ENCODE measurements around the gene OPN1LW. TPM values are rescaled to one million over a fixed set of nuclear protein-coding genes. Genes with fewer than 3 reads are reported as not detected.

Gene OPN1LW
- total and polyA plus RNA-seq, 2 donors (not counting 1 experiment from before 2014, with no cell fraction given): not detected

- peak overlapping the region; percentile 89 for H3K4me3 Mint-ChIP-seq
- peaks cover 7% of the 10 kb centered on the region for H3K27me3 Mint-ChIP-seq
- Histone ChIP-seq H3K9ac (ENCODE audit: low read length) (peak overlapping the region; percentile 40), H3K27me3 (replicated peaks in 1 of 4; ENCODE audit: control extremely low read depth in 1 of 4, control insufficient read depth in 3 of 4, insufficient read depth in 4 of 4, low read length in 3 of 4) (no peaks in the 10 kb centered on the region), H3K79me2 (ENCODE audit: control insufficient read depth, insufficient read depth, low read length) (peaks cover 41% of the 10 kb centered on the region), H3K27ac (ENCODE audit: low read length in 2 of 2) (no peak overlapping the region), H2AFZ (ENCODE audit: insufficient read depth, low read depth, low read length, poor library complexity, severe bottlenecking) (peak overlapping the region; percentile 64), H3K4me3 (ENCODE audit: control extremely low read depth in 1 of 5, extremely low read depth in 1 of 5, insufficient read depth in 1 of 5, low read depth in 2 of 5, low read length in 4 of 5) (no peak overlapping the region), H4K20me1 (ENCODE audit: control insufficient read depth, insufficient read depth, low read length, poor library complexity, severe bottlenecking) (peaks cover 6% of the 10 kb centered on the region), H3K36me3 (replicated peaks in 1 of 2; ENCODE audit: control extremely low read depth in 1 of 2, control insufficient read depth in 1 of 2, extremely low read depth in 1 of 2, insufficient read depth in 2 of 2, low read length in 1 of 2) (no peaks in the 10 kb centered on the region), H3K4me1 (ENCODE audit: control insufficient read depth in 2 of 2, insufficient read depth in 2 of 2, low read length in 2 of 2) (peaks cover 27 to 37% of the 10 kb centered on the region in 2 donors), H3K4me2 (replicated peaks; ENCODE audit: low read depth, low read length, poor library complexity, severe bottlenecking) (peak overlapping the region; percentile 62), H3K9me3 (ENCODE audit: control extremely low read depth in 1 of 3, control insufficient read depth in 2 of 3, insufficient read depth in 1 of 3, low read length in 2 of 3) (no peaks in the 10 kb centered on the region)
- no peak for DNase-seq
- peak overlapping the region; percentile 26 for H3K27ac Mint-ChIP-seq
- no peak for ATAC-seq (ENCODE audit: low read depth)
- no CpG with 5 or more reads among the region's 2 CpGs for WGBS (ENCODE audit: insufficient coverage)
- ChIA-PET POLR2A (no interaction called here), CTCF (no interaction called here)
- TF ChIP-seq CTCF (IDR thresholded peaks at IDR 0.05): no peak
- no peak for TF ChIP-seq EZH2 (IDR thresholded peaks at IDR 0.05; ENCODE audit: borderline replicate concordance, insufficient read depth, low read depth, low read length, poor library complexity, severe bottlenecking)
- peaks cover 34% of the 10 kb centered on the region for H3K4me1 Mint-ChIP-seq
- no peaks in the 10 kb centered on the region for H3K9me3 Mint-ChIP-seq (ENCODE audit: insufficient read depth)
- intact Hi-C loops (cut with micrococcal nuclease): loop anchor here (10.0 kb wide), 1 partner anchor 276 kb away; the partner anchor contains the start of genes EMD and FLNA
Measured at GRCh38 chrX:154098551-154098950, 45.5 kb upstream of the OPN1LW start.

GRCh38 chrX:154113729-154114128 lies 30.3 kb upstream of the OPN1LW start:
- intact Hi-C loops (cut with micrococcal nuclease): no loop called here
- no peaks in the 10 kb centered on the region for H3K27me3 Mint-ChIP-seq
- H2AFZ ChIP-seq (ENCODE audit: insufficient read depth, low read depth, low read length, poor library complexity, severe bottlenecking): no peak overlapping the region
- H3K4me1 Mint-ChIP-seq: peaks cover 4% of the 10 kb centered on the region
- DNase-seq: no peak
- no peak for ATAC-seq (ENCODE audit: low read depth)
- H4K20me1 ChIP-seq (ENCODE audit: control insufficient read depth, insufficient read depth, low read length, poor library complexity, severe bottlenecking): no peaks in the 10 kb centered on the region
- no peak overlapping the region for H3K4me3 ChIP-seq (ENCODE audit: control extremely low read depth in 1 of 5, extremely low read depth in 1 of 5, insufficient read depth in 1 of 5, low read depth in 2 of 5, low read length in 4 of 5)
- no peaks in the 10 kb centered on the region for H3K79me2 ChIP-seq (ENCODE audit: control insufficient read depth, insufficient read depth, low read length)
- H3K4me3 Mint-ChIP-seq: no peak overlapping the region
- no peaks in the 10 kb centered on the region for H3K36me3 ChIP-seq (replicated peaks in 1 of 2; ENCODE audit: control extremely low read depth in 1 of 2, control insufficient read depth in 1 of 2, extremely low read depth in 1 of 2, insufficient read depth in 2 of 2, low read length in 1 of 2)
- no peaks in the 10 kb centered on the region for H3K27me3 ChIP-seq (replicated peaks in 1 of 4; ENCODE audit: control extremely low read depth in 1 of 4, control insufficient read depth in 3 of 4, insufficient read depth in 4 of 4, low read length in 3 of 4)
- H3K27ac Mint-ChIP-seq: no peak overlapping the region
- H3K9me3 ChIP-seq (ENCODE audit: control extremely low read depth in 1 of 3, control insufficient read depth in 2 of 3, insufficient read depth in 1 of 3, low read length in 2 of 3): no peaks in the 10 kb centered on the region
- ChIA-PET CTCF (no interaction called here), POLR2A (no interaction called here)
- H3K9me3 Mint-ChIP-seq (ENCODE audit: insufficient read depth): no peaks in the 10 kb centered on the region
- H3K4me1 ChIP-seq (ENCODE audit: control insufficient read depth in 2 of 2, insufficient read depth in 2 of 2, low read length in 2 of 2): no peaks in the 10 kb centered on the region
- TF ChIP-seq EZH2 (IDR thresholded peaks at IDR 0.05; ENCODE audit: borderline replicate concordance, insufficient read depth, low read depth, low read length, poor library complexity, severe bottlenecking): no peak
- no peak for TF ChIP-seq CTCF (IDR thresholded peaks at IDR 0.05)
- WGBS (ENCODE audit: insufficient coverage): 100% methylated on average over 1 of the region's 6 CpGs
- no peak overlapping the region for H3K9ac ChIP-seq (ENCODE audit: low read length)
- H3K4me2 ChIP-seq (replicated peaks; ENCODE audit: low read depth, low read length, poor library complexity, severe bottlenecking): no peak overlapping the region
- H3K27ac ChIP-seq (ENCODE audit: low read length in 2 of 2): no peak overlapping the region

Measured in B cell (primary cell).